ENCODE measurements around the gene RPL18. TPM values are rescaled to one million over a fixed set of nuclear protein-coding genes. Genes with fewer than 3 reads are reported as not detected.

RPL18 gene
- 1,000 to 10,000 TPM; 2,067 to 3,423 (median 3,271) TPM for total RNA-seq

GRCh38 chr19:48618916-48619691, at the start of gene RPL18, which contains the start of gene SPHK2:
RPL18 (minus strand) TSS chr19:48619178; CDS start chr19:48619143, 35 bp downstream.
SPHK2 (plus strand) TSS chr19:48619506; CDS start chr19:48620515, 1,009 bp downstream.
- peak; percentile 98 for DNase-seq (ENCODE audit: low spot score in 2 of 2)
- Histone ChIP-seq H3K9me3 (no peaks in the 10 kb centered on the region), H3K27ac (peak within 1 kb of the TSS; percentile 88), H3K4me1 (peaks cover 72% of the 10 kb centered on the region), H3K4me3 (peak within 1 kb of the TSS; percentile 81), H3K36me3 (peaks cover 30% of the 10 kb centered on the region), H3K27me3 (no peaks in the 10 kb centered on the region)
- under 1% methylated on average over 47 of the region's 69 CpGs for WGBS
- TF ChIP-seq POLR2AphosphoS5 (IDR thresholded peaks at IDR 0.05) = peak; percentile 73 to 98 (median 76)
- TF ChIP-seq CTCF (IDR thresholded peaks at IDR 0.05) = no peak
- peak; percentile 93 to 94 for TF ChIP-seq POLR2A (IDR thresholded peaks at IDR 0.05)

GRCh38 chr19:48668761-48669160, 49.8 kb upstream of the RPL18 start:
- Histone ChIP-seq H3K9me3 (no peaks in the 10 kb centered on the region), H3K36me3 (no peaks in the 10 kb centered on the region), H3K27me3 (no peaks in the 10 kb centered on the region), H3K27ac (no peak overlapping the region), H3K4me1 (no peaks in the 10 kb centered on the region), H3K4me3 (no peak overlapping the region)
- DNase-seq (ENCODE audit: low spot score in 2 of 2) = no peak
- TF ChIP-seq EP300 (IDR thresholded peaks at IDR 0.05) (no peak), POLR2A (IDR thresholded peaks at IDR 0.05) (no peak), POLR2AphosphoS5 (IDR thresholded peaks at IDR 0.05) (no peak), CTCF (IDR thresholded peaks at IDR 0.05) (no peak)
- 90% methylated on average over 2 of the region's 2 CpGs for WGBS

- H3K9me3 ChIP-seq = no peaks in the 10 kb centered on the region
- H3K27ac ChIP-seq = no peak overlapping the region
- TF ChIP-seq CTCF (IDR thresholded peaks at IDR 0.05) (no peak), EP300 (IDR thresholded peaks at IDR 0.05) (no peak), POLR2AphosphoS5 (IDR thresholded peaks at IDR 0.05) (no peak), POLR2A (IDR thresholded peaks at IDR 0.05) (no peak)
Measured at GRCh38 chr19:48668332-48668731, 49.4 kb upstream of the RPL18 start.

GRCh38 chr19:48665786-48666185, 46.8 kb upstream of the RPL18 start:
- no peak for DNase-seq (ENCODE audit: low spot score in 2 of 2)
- 95% methylated on average over 6 of the region's 6 CpGs for WGBS
- no peaks in the 10 kb centered on the region for H3K27me3 ChIP-seq
- no peak overlapping the region for H3K4me3 ChIP-seq
- no peaks in the 10 kb centered on the region for H3K36me3 ChIP-seq
- no peak overlapping the region for H3K27ac ChIP-seq
- TF ChIP-seq POLR2A (IDR thresholded peaks at IDR 0.05) = no peak
- no peak for TF ChIP-seq EP300 (IDR thresholded peaks at IDR 0.05)
- TF ChIP-seq POLR2AphosphoS5 (IDR thresholded peaks at IDR 0.05) = no peak
- TF ChIP-seq CTCF (IDR thresholded peaks at IDR 0.05) = no peak
- H3K9me3 ChIP-seq = no peaks in the 10 kb centered on the region
- H3K4me1 ChIP-seq = peaks cover 3% of the 10 kb centered on the region

More at GRCh38 chr19:48668332-48668731, 49.4 kb upstream of the RPL18 start:
- H3K4me1 ChIP-seq = no peaks in the 10 kb centered on the region
- no peak for DNase-seq (ENCODE audit: low spot score in 2 of 2)
- no peak overlapping the region for H3K4me3 ChIP-seq
- H3K36me3 ChIP-seq = no peaks in the 10 kb centered on the region
- H3K27me3 ChIP-seq = no peaks in the 10 kb centered on the region
- 100% methylated on average over 1 of the region's 3 CpGs for WGBS

GRCh38 chr19:48664476-48664875, 45.5 kb upstream of the RPL18 start:
- Histone ChIP-seq H3K27me3 (no peaks in the 10 kb centered on the region), H3K27ac (no peak overlapping the region), H3K4me3 (no peak overlapping the region), H3K4me1 (peaks cover 9% of the 10 kb centered on the region), H3K9me3 (no peaks in the 10 kb centered on the region), H3K36me3 (no peaks in the 10 kb centered on the region)
- 89% methylated on average over 10 of the region's 14 CpGs for WGBS
- TF ChIP-seq POLR2AphosphoS5 (IDR thresholded peaks at IDR 0.05) = no peak
- no peak for TF ChIP-seq CTCF (IDR thresholded peaks at IDR 0.05)
- TF ChIP-seq POLR2A (IDR thresholded peaks at IDR 0.05) = no peak
- no peak for TF ChIP-seq EP300 (IDR thresholded peaks at IDR 0.05)
- peak in 1 of 2 donors; percentile 51 for DNase-seq (ENCODE audit: low spot score in 2 of 2)
